Nephron progenitor cell (in vitro differentiated cells): ENCODE data around the gene BAHCC1.

Source experiments
- DNase-seq: peaks from one replicate; pipeline ENCODE4 v3.0.0; 2021
- H3K27ac Mint-ChIP-seq: 2 replicates; pipeline ENCODE4 v1.8.0; 2021; ENCODE audit warnings: mild to moderate bottlenecking, moderate library complexity, mixed read lengths
- H3K27me3 Mint-ChIP-seq: 2 replicates; pipeline ENCODE4 v1.8.0; 2021; ENCODE audit warnings: mild to moderate bottlenecking, low read depth, mixed read lengths; ENCODE audit not compliant: poor library complexity
- H3K36me3 Mint-ChIP-seq: 2 replicates; pipeline ENCODE4 v1.8.0; 2021; ENCODE audit warnings: low read depth, mixed read lengths
- H3K4me1 Mint-ChIP-seq: 2 replicates; pipeline ENCODE4 v1.8.0; 2021; ENCODE audit warnings: mixed read lengths
- H3K4me3 Mint-ChIP-seq: 2 replicates; pipeline ENCODE4 v1.8.0; 2021; ENCODE audit warnings: mild to moderate bottlenecking, moderate library complexity, mixed read lengths
- H3K9me3 Mint-ChIP-seq: 2 replicates; pipeline ENCODE4 v1.8.0; 2021; ENCODE audit warnings: mild to moderate bottlenecking, moderate library complexity, mixed read lengths
- TF ChIP-seq, protein P1 (sequence below): fragments of 200-600 bp; sonication (generic); IDR thresholded peaks from 2 replicates; pipeline ENCODE4 v1.5.0; 2021; ENCODE audit warnings: antibody characterized with exemption

Gene BAHCC1

DNA sequence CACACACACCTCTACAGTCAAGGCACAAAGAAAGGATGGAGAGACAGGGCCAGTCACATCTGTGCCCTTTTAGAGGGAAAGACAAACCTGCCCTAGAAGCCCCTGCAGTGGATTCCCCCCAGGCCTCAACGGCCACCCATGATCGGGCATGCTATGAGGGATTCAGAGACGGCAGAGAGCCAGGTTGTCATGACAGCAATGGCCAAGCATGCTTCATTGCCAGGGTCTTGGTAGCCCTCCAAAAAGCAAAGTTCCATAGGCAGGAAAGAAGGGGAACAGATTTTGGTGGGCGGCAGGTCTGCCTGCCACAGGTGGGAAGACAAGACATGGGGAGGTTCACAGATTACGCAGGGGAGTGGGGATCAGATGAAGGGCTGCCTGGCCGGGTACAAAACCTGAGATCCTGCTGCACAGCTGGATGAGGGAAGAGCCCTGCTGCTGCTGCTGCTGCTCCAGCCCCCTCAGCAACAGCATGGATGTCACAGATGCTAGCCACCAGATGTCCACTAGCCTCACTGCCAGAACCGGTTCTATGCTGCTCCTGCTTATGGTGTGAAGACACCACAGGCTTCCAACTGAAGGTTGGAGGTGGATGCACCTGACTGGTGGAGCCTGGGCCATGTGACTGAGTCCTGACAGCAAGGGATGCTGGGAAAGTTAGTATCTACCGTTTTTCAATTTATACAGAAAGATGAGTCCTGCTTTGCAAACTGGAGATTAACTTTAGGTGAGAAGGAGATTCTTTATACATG lies 99.5 kb downstream of the BAHCC1 start:
- Mint-ChIP-seq H3K27me3 (peaks cover 5% of the 10 kb centered on the region), H3K36me3 (no peaks in the 10 kb centered on the region), H3K9me3 (no peaks in the 10 kb centered on the region), H3K27ac (peak overlapping the region; percentile 49), H3K4me1 (peaks cover 36% of the 10 kb centered on the region), H3K4me3 (no peak overlapping the region)
- TF ChIP-seq, protein P1, sequence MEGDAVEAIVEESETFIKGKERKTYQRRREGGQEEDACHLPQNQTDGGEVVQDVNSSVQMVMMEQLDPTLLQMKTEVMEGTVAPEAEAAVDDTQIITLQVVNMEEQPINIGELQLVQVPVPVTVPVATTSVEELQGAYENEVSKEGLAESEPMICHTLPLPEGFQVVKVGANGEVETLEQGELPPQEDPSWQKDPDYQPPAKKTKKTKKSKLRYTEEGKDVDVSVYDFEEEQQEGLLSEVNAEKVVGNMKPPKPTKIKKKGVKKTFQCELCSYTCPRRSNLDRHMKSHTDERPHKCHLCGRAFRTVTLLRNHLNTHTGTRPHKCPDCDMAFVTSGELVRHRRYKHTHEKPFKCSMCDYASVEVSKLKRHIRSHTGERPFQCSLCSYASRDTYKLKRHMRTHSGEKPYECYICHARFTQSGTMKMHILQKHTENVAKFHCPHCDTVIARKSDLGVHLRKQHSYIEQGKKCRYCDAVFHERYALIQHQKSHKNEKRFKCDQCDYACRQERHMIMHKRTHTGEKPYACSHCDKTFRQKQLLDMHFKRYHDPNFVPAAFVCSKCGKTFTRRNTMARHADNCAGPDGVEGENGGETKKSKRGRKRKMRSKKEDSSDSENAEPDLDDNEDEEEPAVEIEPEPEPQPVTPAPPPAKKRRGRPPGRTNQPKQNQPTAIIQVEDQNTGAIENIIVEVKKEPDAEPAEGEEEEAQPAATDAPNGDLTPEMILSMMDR = no peak
- DNase-seq = no peak

DNA sequence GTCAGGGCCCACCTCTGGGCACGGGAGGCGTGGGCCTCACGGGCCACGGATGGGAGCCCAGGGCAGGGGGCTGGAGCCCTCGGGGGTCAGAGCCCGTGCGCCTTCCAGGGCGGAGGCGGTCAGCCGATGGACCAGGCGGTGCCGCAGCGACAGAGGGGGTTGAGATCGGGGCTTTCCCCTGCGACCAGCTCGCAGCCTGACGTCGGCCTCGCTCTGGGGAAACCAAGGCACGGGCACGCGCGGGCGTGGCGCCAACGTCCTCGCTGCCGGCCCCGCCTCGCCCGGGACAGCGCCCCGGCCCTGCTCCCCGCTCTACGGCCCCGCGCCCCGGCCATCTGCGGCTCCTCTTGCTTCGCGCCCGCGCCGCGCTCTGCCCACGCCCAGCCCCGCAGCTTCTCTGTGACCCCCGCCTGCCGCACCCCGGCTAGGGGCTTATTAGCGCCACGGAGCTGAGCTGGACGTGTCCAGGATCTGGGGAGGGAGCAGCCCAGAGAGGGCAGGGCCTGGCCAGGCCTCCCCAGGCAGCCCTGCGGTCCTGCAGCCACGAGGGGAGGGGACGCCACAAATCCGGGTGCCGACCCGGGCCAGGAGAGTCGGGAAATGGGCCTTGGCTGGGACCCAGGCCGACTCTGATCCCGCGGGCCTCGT lies 103.8 kb downstream of the BAHCC1 start:
- H3K27ac Mint-ChIP-seq = no peak overlapping the region
- H3K36me3 Mint-ChIP-seq = no peaks in the 10 kb centered on the region
- peaks cover 14% of the 10 kb centered on the region for H3K27me3 Mint-ChIP-seq
- no peaks in the 10 kb centered on the region for H3K9me3 Mint-ChIP-seq
- DNase-seq = no peak
- H3K4me3 Mint-ChIP-seq = no peak overlapping the region
- peaks cover 14% of the 10 kb centered on the region for H3K4me1 Mint-ChIP-seq
- TF ChIP-seq, protein P1 = no peak

DNA sequence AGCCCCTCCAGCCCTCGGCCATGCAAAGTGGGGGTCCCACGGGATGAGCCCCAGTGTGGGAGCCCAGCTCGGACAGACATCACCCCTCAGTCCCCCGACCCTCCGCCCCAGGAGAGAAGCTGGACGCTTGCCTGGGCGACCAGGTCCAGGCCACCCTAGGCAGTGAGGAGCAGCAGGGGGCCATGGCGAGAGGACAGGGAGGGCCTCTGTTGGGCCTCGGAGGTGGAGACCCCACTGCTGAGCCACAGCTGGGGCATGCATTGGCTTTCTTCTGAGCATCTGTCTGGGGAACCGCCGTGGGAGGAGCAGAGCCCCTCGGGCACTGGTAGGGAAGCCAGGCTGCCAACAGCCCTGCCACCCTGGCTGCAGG lies 104.3 kb downstream of the BAHCC1 start:
- H3K9me3 Mint-ChIP-seq = no peaks in the 10 kb centered on the region
- TF ChIP-seq, protein P1 = no peak
- no peak for DNase-seq
- H3K27ac Mint-ChIP-seq = no peak overlapping the region
- H3K27me3 Mint-ChIP-seq = peaks cover 14% of the 10 kb centered on the region
- no peaks in the 10 kb centered on the region for H3K36me3 Mint-ChIP-seq
- H3K4me3 Mint-ChIP-seq = no peak overlapping the region
- H3K4me1 Mint-ChIP-seq = peaks cover 10% of the 10 kb centered on the region

DNA sequence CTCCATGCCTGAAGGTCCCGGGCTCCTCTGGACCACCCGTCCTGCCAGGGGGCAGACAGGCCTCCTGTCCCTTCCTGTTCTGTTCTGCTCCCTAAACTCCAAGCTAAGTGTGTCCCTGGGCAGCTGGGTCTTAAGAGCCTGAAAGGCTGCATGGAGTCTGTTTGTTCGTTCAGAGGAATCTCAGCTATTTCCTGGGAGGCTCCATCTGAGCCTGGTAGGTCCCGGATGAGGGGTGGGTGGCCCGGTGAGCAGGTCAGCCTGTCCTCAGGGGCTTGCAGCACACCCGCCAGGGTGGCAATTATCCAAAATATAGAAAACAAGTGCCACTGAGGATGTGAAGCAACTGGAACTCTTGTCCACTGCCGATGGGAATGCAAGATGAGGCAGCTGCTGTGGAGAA lies 104.8 kb downstream of the BAHCC1 start:
- no peaks in the 10 kb centered on the region for H3K36me3 Mint-ChIP-seq
- no peak for DNase-seq
- no peaks in the 10 kb centered on the region for H3K9me3 Mint-ChIP-seq
- peak overlapping the region; percentile 54 for H3K27ac Mint-ChIP-seq
- peaks cover 14% of the 10 kb centered on the region for H3K27me3 Mint-ChIP-seq
- H3K4me1 Mint-ChIP-seq = peaks cover 6% of the 10 kb centered on the region
- no peak overlapping the region for H3K4me3 Mint-ChIP-seq
- TF ChIP-seq, protein P1 = no peak

DNA sequence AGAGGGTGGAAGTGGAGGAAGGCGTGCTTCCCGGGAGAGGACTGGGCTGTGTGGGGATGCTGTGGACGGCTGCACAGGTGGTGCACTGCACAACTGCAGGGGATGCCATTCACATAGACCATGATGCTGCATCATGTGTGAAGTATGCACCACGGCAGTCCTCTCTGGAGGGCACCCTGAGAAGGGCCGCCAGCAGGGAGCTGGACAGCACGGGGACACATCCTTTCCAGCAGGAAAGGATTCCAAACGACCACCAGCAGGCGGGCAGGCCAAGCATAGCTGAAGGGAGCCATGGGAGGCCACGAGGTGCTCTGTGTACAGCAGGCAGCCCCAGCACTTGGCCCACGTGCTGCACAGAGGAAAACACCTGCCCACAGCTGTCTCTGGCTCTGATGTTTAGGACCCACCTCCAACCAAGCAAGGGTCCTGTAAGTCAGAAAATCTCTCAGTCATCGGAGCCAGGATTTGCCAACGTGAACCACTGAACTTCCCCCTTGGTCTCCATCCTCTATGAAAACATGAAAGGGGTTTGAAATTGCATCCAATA lies 107.3 kb downstream of the BAHCC1 start:
- Mint-ChIP-seq H3K9me3 (peaks cover under 1% of the 10 kb centered on the region), H3K27me3 (peaks cover 28% of the 10 kb centered on the region), H3K36me3 (peaks cover 1% of the 10 kb centered on the region), H3K4me1 (peaks cover 5% of the 10 kb centered on the region), H3K27ac (no peak overlapping the region), H3K4me3 (no peak overlapping the region)
- DNase-seq = no peak
- TF ChIP-seq, protein P1 = no peak
